Right lobe of liver (tissue), 6 donors: ENCODE results near the gene C6orf136. TPM values are rescaled to one million over a fixed set of nuclear protein-coding genes. Genes with fewer than 3 reads are reported as not detected.
"Not testable (repeated sequence)": the region's sequence is repeated elsewhere in the genome, so short reads cannot be mapped to it uniquely, and the experiment has no call there.

Source experiments
- ATAC-seq, 4 donors: fragments of 200-7000 bp; cut with Tn5 transposase; one replicate each; pipeline ENCODE4 v1.9.1; 2020; ENCODE audit warnings: mild to moderate bottlenecking in 4 of 4, moderate library complexity in 4 of 4
- DNase-seq, 3 donors: peaks; one replicate each; pipeline ENCODE4 v3.0.0-alpha.2; 2020
- H3K27ac ChIP-seq, 3 donors: fragments of 200-600 bp; one replicate each; pipeline ENCODE4 v1.8.0; 2022
- H3K27me3 ChIP-seq, 2 donors: fragments of 200-600 bp; one replicate each; pipeline ENCODE4 v1.8.0; 2022
- H3K36me3 ChIP-seq, 4 donors: fragments of 200-600 bp; sonication (generic) in 1 of 4; one replicate each; pipeline versions ENCODE4 v1.5.1 to v1.8.0; 2017 to 2022; ENCODE audit warnings: control low read depth in 1 of 4
- H3K4me1 ChIP-seq, 4 donors: fragments of 200-600 bp; sonication (generic) in 1 of 4; one replicate each; pipeline versions ENCODE4 v1.5.1 to v1.8.0; 2017 to 2022; ENCODE audit warnings: control low read depth in 1 of 4
- H3K4me3 ChIP-seq, 3 donors: fragments of 200-600 bp; one replicate each; pipeline ENCODE4 v1.8.0; 2022
- H3K9me3 ChIP-seq, 4 donors: fragments of 200-600 bp; sonication (generic) in 1 of 4; one replicate each; pipeline versions ENCODE4 v1.5.1 to v1.8.0; 2017 to 2022; ENCODE audit warnings: control low read depth in 1 of 4
- POLR2A ChIP-seq: fragments of 450-650 bp; IDR thresholded peaks from one replicate; pipeline ENCODE4 v1.6.1; 2017; ENCODE audit warnings: antibody characterized with exemption, mild to moderate bottlenecking
- WGBS: methylation state at CpG from one replicate; pipeline ENCODE4 v1.1.6; 2018; ENCODE audit warnings: low coverage, low lambda C conversion rate; ENCODE audit not compliant: insufficient coverage; ENCODE audit errors: missing lambda C conversion rate; 5-methylcytosine and 5-hydroxymethylcytosine counted together
- intact Hi-C, 2 donors: fragments of 100-400 bp; cut with DNase I; formaldehyde crosslinking; loops; one replicate each; pipeline versions ENCODE4 v1.11.2 to v1.14.1; 2022
- total RNA-seq, 6 experiments: library from RNA; depleted of rRNA in 2 of 6; stranded (reverse); fragments of >200 nt in 2 of 6; fragmentation: NEBNext Ultra II Directional in 3 of 6; extraction: Animal tissue kit (Norgen Biotek cat#: 25700) in 3 of 6; gene quantifications; one replicate each; pipeline versions ENCODE4 v1.1.0 to v1.2.4, GENCODE V29; 2016 to 2023
- TF ChIP-seq, protein P1 (sequence below), 4 donors: fragments of 200-600 bp in 3 of 4; fragments of 450-650 bp in 1 of 4; IDR thresholded peaks; one replicate each; pipeline versions ENCODE4 v1.5.1 to v1.8.0; 2016 to 2022; ENCODE audit warnings: antibody characterized with exemption in 4 of 4, mild to moderate bottlenecking in 2 of 4
- donor health status: DM: no; HTN: yes; CAD: no.
- donor health status: DM: no; HTN: no; CAD: no.
- donor health status: DM: no; HTN: no; CAD: no.
- donor health status: DM: no; HTN: yes; CAD: no.
- donor health status: DM: no; HTN: yes; CAD: no.

C6orf136 gene
- total RNA-seq, 6 experiments from 2014 or later = 8.2 to 14.1 (median 11.0) TPM

DNA sequence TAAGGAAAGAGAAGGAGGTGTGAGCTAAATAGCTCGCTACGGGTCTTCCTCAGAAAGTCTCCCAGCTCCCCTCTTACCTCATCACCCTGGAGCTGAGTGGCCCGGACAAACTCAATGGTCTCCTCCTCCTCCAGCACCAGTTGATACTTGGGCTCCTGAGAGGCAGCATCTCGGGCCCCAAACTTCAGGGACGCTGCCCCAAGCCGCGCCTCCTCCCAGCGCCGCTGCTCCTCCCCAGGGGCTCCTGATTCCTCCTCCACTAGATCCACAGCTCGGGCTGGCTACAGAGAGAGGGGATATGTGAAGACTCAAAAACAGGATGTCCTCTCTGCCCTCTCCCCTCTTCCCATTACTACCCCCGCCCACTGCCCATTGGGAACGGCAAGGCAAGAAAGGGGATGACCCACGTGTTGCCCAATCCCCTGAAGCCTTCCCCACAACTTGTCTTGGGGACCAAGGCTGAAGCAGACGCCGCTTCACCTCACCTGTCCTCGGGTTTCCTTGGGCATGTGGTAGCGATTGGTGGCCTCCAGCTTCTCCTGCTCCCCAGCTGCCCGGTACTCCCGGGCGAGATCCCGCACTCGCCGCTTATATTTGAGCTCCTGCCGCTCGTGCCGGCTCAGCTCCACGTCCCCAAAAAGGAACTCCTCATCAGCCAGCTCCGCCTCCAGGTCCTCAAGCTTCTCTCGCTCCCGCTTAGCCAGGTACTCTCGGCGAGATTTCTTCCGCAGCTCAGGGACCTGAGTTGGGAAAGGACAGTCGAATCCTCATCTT lies 18.2 kb downstream of the C6orf136 start:
- peak in 1 of 4 donors; percentile 10 for ATAC-seq
- DNase-seq = no peak
- 74% methylated on average over 7 of the region's 34 CpGs for WGBS
- Histone ChIP-seq H3K27me3 (no peaks in the 10 kb centered on the region), H3K4me3 (no peak overlapping the region), H3K4me1 (no peaks in the 10 kb centered on the region), H3K9me3 (no peaks in the 10 kb centered on the region), H3K27ac (no peak overlapping the region), H3K36me3 (peaks cover 5 to 89% (median 34%) of the 10 kb centered on the region in 4 donors)
- intact Hi-C loops = no loop called here
- TF ChIP-seq POLR2A = no peak
- TF ChIP-seq, protein P1, sequence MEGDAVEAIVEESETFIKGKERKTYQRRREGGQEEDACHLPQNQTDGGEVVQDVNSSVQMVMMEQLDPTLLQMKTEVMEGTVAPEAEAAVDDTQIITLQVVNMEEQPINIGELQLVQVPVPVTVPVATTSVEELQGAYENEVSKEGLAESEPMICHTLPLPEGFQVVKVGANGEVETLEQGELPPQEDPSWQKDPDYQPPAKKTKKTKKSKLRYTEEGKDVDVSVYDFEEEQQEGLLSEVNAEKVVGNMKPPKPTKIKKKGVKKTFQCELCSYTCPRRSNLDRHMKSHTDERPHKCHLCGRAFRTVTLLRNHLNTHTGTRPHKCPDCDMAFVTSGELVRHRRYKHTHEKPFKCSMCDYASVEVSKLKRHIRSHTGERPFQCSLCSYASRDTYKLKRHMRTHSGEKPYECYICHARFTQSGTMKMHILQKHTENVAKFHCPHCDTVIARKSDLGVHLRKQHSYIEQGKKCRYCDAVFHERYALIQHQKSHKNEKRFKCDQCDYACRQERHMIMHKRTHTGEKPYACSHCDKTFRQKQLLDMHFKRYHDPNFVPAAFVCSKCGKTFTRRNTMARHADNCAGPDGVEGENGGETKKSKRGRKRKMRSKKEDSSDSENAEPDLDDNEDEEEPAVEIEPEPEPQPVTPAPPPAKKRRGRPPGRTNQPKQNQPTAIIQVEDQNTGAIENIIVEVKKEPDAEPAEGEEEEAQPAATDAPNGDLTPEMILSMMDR (IDR thresholded peaks at IDR 0.05) = no peak

- 33% methylated on average over 1 of the region's 2 CpGs for whole genome bisulfite sequencing
- H3K36me3 ChIP-seq = peaks cover 5 to 86% (median 38%) of the 10 kb centered on the region in 4 donors
- H3K4me3 ChIP-seq, H3K4me1 ChIP-seq, intact Hi-C loops, H3K27ac ChIP-seq, H3K27me3 ChIP-seq, H3K9me3 ChIP-seq: not testable (repeated sequence)
- ATAC-seq (peak in 1 of 4 donors; percentile 86), DNase-seq (peak in 1 of 3 donors; percentile 52)
Measured at GRCh38 chr6:30666300-30666699, 19.4 kb downstream of the C6orf136 start.

- H3K4me1 ChIP-seq = peaks cover 0 to 28% (median 4%) of the 10 kb centered on the region in 4 donors
- 84% methylated on average over 25 of the region's 27 CpGs for WGBS
- TF ChIP-seq, protein P1 (IDR thresholded peaks at IDR 0.05) = no peak
- TF ChIP-seq POLR2A = no peak
- intact Hi-C loops = loop anchor here (10.0 kb wide), 2 partner anchors 46 to 186 kb away; partner anchors contain the start of genes ATAT1 (in 1 of the 2) and HLA-E (in 1 of the 2)
- ATAC-seq = no peak
- DNase-seq = no peak
- no peaks in the 10 kb centered on the region for H3K9me3 ChIP-seq
- H3K36me3 ChIP-seq = peaks cover 0 to 40% (median 17%) of the 10 kb centered on the region in 4 donors
- no peak overlapping the region for H3K4me3 ChIP-seq
- H3K27ac ChIP-seq = no peak overlapping the region
- no peaks in the 10 kb centered on the region for H3K27me3 ChIP-seq
Measured at GRCh38 chr6:30670760-30671527, 24.0 kb downstream of the C6orf136 start.

GRCh38 chr6:30672445-30673253 lies 25.7 kb downstream of the C6orf136 start, which contains the start of gene DHX16:
Gene DHX16, minus strand, starts transcription at chr6:30673006. Its CDS starts 165 bp downstream, at chr6:30672841.
- ATAC-seq = peak; percentile 84 to 89 (median 84)
- intact Hi-C loops = loop anchor here (10.0 kb wide), 2 partner anchors 48 to 188 kb away; partner anchors contain the start of genes ATAT1 (in 1 of the 2) and HLA-E (in 1 of the 2)
- 0% methylated on average over 26 of the region's 57 CpGs for WGBS

More at GRCh38 chr6:30672445-30673253, 25.7 kb downstream of the C6orf136 start, which contains the start of gene DHX16:
- peak within 1 kb of the TSS; percentile 54 to 60 (median 58) for H3K27ac ChIP-seq
- H3K4me1 ChIP-seq = peaks cover 0 to 45% (median 10%) of the 10 kb centered on the region in 4 donors
- peak; percentile 93 to 96 (median 94) for DNase-seq
- peak within 1 kb of the TSS; percentile 91 to 100 (median 100) for H3K4me3 ChIP-seq
- H3K27me3 ChIP-seq = no peaks in the 10 kb centered on the region
- H3K36me3 ChIP-seq = peaks cover 0 to 36% (median 17%) of the 10 kb centered on the region in 4 donors
- peak; percentile 44 for TF ChIP-seq POLR2A
- TF ChIP-seq, protein P1 (IDR thresholded peaks at IDR 0.05) = peak; percentile 82 to 89 (median 86)
- H3K9me3 ChIP-seq = no peaks in the 10 kb centered on the region
